Right hindlimb (tissue), 1 donor: Measurements from ENCODE around the gene FBLN2.
"Not testable (repeated sequence)": the region's sequence is repeated elsewhere in the genome, so short reads cannot be mapped to it uniquely, and the experiment has no call there.

Source experiments
- DNase-seq: peaks from one replicate; pipeline ENCODE4 v3.0.0-alpha.2; 2018

FBLN2 gene

GRCh38 chr3:13548696-13549622 is at the start of gene FBLN2:
TSS of gene FBLN2 (plus strand) at chr3:13549125. CDS start at chr3:13570356, 21,231 bp downstream.
- peak; percentile 76 for DNase-seq

GRCh38 chr3:13499246-13499645 is 49.7 kb upstream of the FBLN2 start:
- not testable (repeated sequence) for DNase-seq

GRCh38 chr3:13500133-13500885 is 48.6 kb upstream of the FBLN2 start:
- no peak for DNase-seq

GRCh38 chr3:13501056-13501455 is 47.9 kb upstream of the FBLN2 start:
- no peak for DNase-seq

GRCh38 chr3:13501521-13501920 is 47.4 kb upstream of the FBLN2 start:
- DNase-seq, result no peak

- DNase-seq, result peak; percentile 9
These were observed 46.8 kb upstream of the FBLN2 start for GRCh38 chr3:13501958-13502790.

- no peak for DNase-seq
These were observed 46.2 kb upstream of the FBLN2 start for GRCh38 chr3:13502791-13503060.

GRCh38 chr3:13504161-13504831 is 44.6 kb upstream of the FBLN2 start:
- peak; percentile 12 for DNase-seq

GRCh38 chr3:13505147-13506130 is 43.5 kb upstream of the FBLN2 start:
- DNase-seq, result no peak

GRCh38 chr3:13506239-13506638 is 42.7 kb upstream of the FBLN2 start:
- DNase-seq, result no peak

- no peak for DNase-seq
These were observed 42.2 kb upstream of the FBLN2 start for GRCh38 chr3:13506680-13507079.

GRCh38 chr3:13507247-13507569 is 41.7 kb upstream of the FBLN2 start:
- no peak for DNase-seq

- DNase-seq, result peak; percentile 71
These were observed 41.2 kb upstream of the FBLN2 start for GRCh38 chr3:13507570-13508339.

GRCh38 chr3:13508496-13508895 is 40.4 kb upstream of the FBLN2 start:
- DNase-seq, result peak; percentile 16

GRCh38 chr3:13509059-13509815 is 39.7 kb upstream of the FBLN2 start:
- no peak for DNase-seq

- no peak for DNase-seq
These were observed 39.1 kb upstream of the FBLN2 start for GRCh38 chr3:13509816-13510192.

- no peak for DNase-seq
These were observed 36.5 kb upstream of the FBLN2 start for GRCh38 chr3:13512451-13512850.

GRCh38 chr3:13513051-13513912 is 35.6 kb upstream of the FBLN2 start:
- DNase-seq, result peak; percentile 66
